WTC11 (cell line): ENCODE measurements around the gene CNTN5. TPM values are rescaled to one million over a fixed set of nuclear protein-coding genes. Genes with fewer than 3 reads are reported as not detected.

Experiments
- ATAC-seq: fragments of 200-7000 bp; cut with Tn5 transposase; 2 replicates; pipeline ENCODE4 v1.10.0; 2021; ENCODE audit warnings: mild to moderate bottlenecking, moderate library complexity
- CTCF ChIA-PET: fragments of 300-600 bp; sonication (Branson Sonifier 250); formaldehyde crosslinking; loops from one replicate; lab custom pipeline; 2021; ENCODE audit warnings: antibody characterized with exemption; lab: Charles Lee
- POLR2A ChIA-PET: fragments of 350-600 bp; sonication (Branson Sonifier 250); formaldehyde crosslinking; loops from one replicate; lab custom pipeline; 2021; ENCODE audit warnings: antibody characterized with exemption; lab: Charles Lee
- DNase-seq: peaks from one replicate; pipeline ENCODE4 v3.0.0; 2021; ENCODE audit warnings: low spot score
- H3K27ac Mint-ChIP-seq: 2 replicates; pipeline ENCODE4 v1.8.0; 2021; ENCODE audit warnings: mixed read lengths
- H3K27me3 Mint-ChIP-seq: 2 replicates; pipeline ENCODE4 v1.8.0; 2021; ENCODE audit warnings: low read depth, mild to moderate bottlenecking, moderate library complexity, mixed read lengths
- H3K36me3 Mint-ChIP-seq: 2 replicates; pipeline ENCODE4 v1.8.0; 2021; ENCODE audit warnings: mixed read lengths
- H3K4me1 Mint-ChIP-seq: 2 replicates; pipeline ENCODE4 v1.8.0; 2022; ENCODE audit warnings: mixed read lengths
- H3K4me3 Mint-ChIP-seq: 2 replicates; pipeline ENCODE4 v1.8.0; 2021; ENCODE audit warnings: mild to moderate bottlenecking, moderate library complexity, mixed read lengths
- H3K9me3 Mint-ChIP-seq: 2 replicates; pipeline ENCODE4 v1.8.0; 2021; ENCODE audit warnings: mixed read lengths
- AFF4 ChIP-seq: sonication (generic); formaldehyde crosslinking; IDR thresholded peaks from 2 replicates; pipeline ENCODE4 v1.8.1; 2023; ENCODE audit warnings: mild to moderate bottlenecking, missing genetic modification reagents, borderline replicate concordance
- AR ChIP-seq: fragments of 250-450 bp; sonication (Bioruptor Pico); IDR thresholded peaks from 2 replicates; pipeline ENCODE4 v1.9.0; 2021; ENCODE audit warnings: mild to moderate bottlenecking
- ATF1 ChIP-seq: sonication (generic); formaldehyde crosslinking; IDR thresholded peaks from 2 replicates; pipeline ENCODE4 v1.8.1; 2023; ENCODE audit warnings: mild to moderate bottlenecking, moderate library complexity, missing genetic modification reagents
- ATF6 ChIP-seq: sonication (generic); formaldehyde crosslinking; IDR thresholded peaks from 2 replicates; pipeline ENCODE4 v1.8.1; 2023; ENCODE audit warnings: mild to moderate bottlenecking, missing genetic modification reagents
- CBFB ChIP-seq: sonication (generic); formaldehyde crosslinking; IDR thresholded peaks from 2 replicates; pipeline ENCODE4 v1.8.1; 2022; ENCODE audit warnings: mild to moderate bottlenecking, low read depth, missing genetic modification reagents
- E2F4 ChIP-seq: sonication (generic); formaldehyde crosslinking; IDR thresholded peaks from 2 replicates; pipeline ENCODE4 v1.8.1; 2022; ENCODE audit warnings: low read depth, mild to moderate bottlenecking, moderate library complexity, missing genetic modification reagents, borderline replicate concordance
- FOXP1 ChIP-seq: sonication (generic); formaldehyde crosslinking; IDR thresholded peaks from 2 replicates; pipeline ENCODE4 v1.8.0; 2022; ENCODE audit warnings: missing genetic modification reagents, mild to moderate bottlenecking, moderate library complexity, borderline replicate concordance
- HMGA2 ChIP-seq: fragments of 250-450 bp; sonication (Bioruptor Pico); IDR thresholded peaks from 2 replicates; pipeline ENCODE4 v1.4.0; 2021; ENCODE audit warnings: mild to moderate bottlenecking, moderate library complexity
- IRF2 ChIP-seq: sonication (generic); formaldehyde crosslinking; IDR thresholded peaks from 2 replicates; pipeline ENCODE4 v1.8.0; 2022; ENCODE audit warnings: low read depth, missing genetic modification reagents, borderline replicate concordance
- NFYB ChIP-seq: sonication (generic); formaldehyde crosslinking; conservative IDR thresholded peaks from 2 replicates; pipeline ENCODE4 v1.8.0; 2022; ENCODE audit warnings: low read depth, missing genetic modification reagents
- OVOL2 ChIP-seq: fragments of 250-450 bp; sonication (Bioruptor Pico); IDR thresholded peaks from 2 replicates; pipeline ENCODE4 v1.9.0; 2021; ENCODE audit warnings: mild to moderate bottlenecking, borderline replicate concordance
- RORB ChIP-seq: fragments of 250-450 bp; sonication (Bioruptor Pico); IDR thresholded peaks from 2 replicates; pipeline ENCODE4 v1.9.0; 2021; ENCODE audit warnings: mild to moderate bottlenecking
- SMAD4 ChIP-seq: sonication (generic); formaldehyde crosslinking; IDR thresholded peaks from 2 replicates; pipeline ENCODE4 v1.8.0; 2022; ENCODE audit warnings: mild to moderate bottlenecking, missing genetic modification reagents
- SOX15 ChIP-seq: fragments of 250-450 bp; sonication (Bioruptor Pico); IDR thresholded peaks from 2 replicates; pipeline ENCODE4 v1.9.0; 2021; ENCODE audit warnings: mild to moderate bottlenecking
- TEAD1 ChIP-seq: sonication (generic); formaldehyde crosslinking; IDR thresholded peaks from 2 replicates; pipeline ENCODE4 v1.8.0; 2022; ENCODE audit warnings: mild to moderate bottlenecking, missing genetic modification reagents
- TEAD4 ChIP-seq: sonication (generic); formaldehyde crosslinking; IDR thresholded peaks from 2 replicates; pipeline ENCODE4 v1.8.0; 2022; ENCODE audit warnings: mild to moderate bottlenecking, missing genetic modification reagents
- ZNF232 ChIP-seq: sonication (generic); formaldehyde crosslinking; IDR thresholded peaks from 2 replicates; pipeline ENCODE4 v1.8.0; 2022; ENCODE audit warnings: mild to moderate bottlenecking, missing genetic modification reagents
- ZNF416 ChIP-seq: fragments of 250-450 bp; sonication (Bioruptor Pico); IDR thresholded peaks from 2 replicates; pipeline ENCODE4 v1.9.0; 2021; ENCODE audit warnings: mild to moderate bottlenecking, inconsistent platforms
- ZNF532 ChIP-seq: fragments of 250-450 bp; sonication (Bioruptor Pico); IDR thresholded peaks from 2 replicates; pipeline ENCODE4 v1.9.0; 2021; ENCODE audit warnings: mild to moderate bottlenecking, borderline replicate concordance
- ZNF671 ChIP-seq: fragments of 250-450 bp; sonication (Bioruptor Pico); IDR thresholded peaks from 2 replicates; pipeline ENCODE4 v1.8.0; 2021; ENCODE audit warnings: mild to moderate bottlenecking
- total RNA-seq: library from RNA; stranded (reverse); gene quantifications from 3 replicates; pipeline ENCODE4 v1.2.3, GENCODE V29; 2021

Gene CNTN5
- total RNA-seq, 1 experiment from 2014 or later, result 0.07 TPM

- Mint-ChIP-seq H3K27ac (no peak overlapping the region), H3K9me3 (no peaks in the 10 kb centered on the region), H3K4me3 (no peak overlapping the region), H3K27me3 (no peaks in the 10 kb centered on the region), H3K36me3 (no peaks in the 10 kb centered on the region), H3K4me1 (peaks cover 18% of the 10 kb centered on the region)
- CTCF ChIA-PET, result no interaction called here
- ATAC-seq (peak; percentile 89), DNase-seq (no peak)
- TF ChIP-seq ATF1 (CRISPR knock-in tag), result no peak
- no peak for TF ChIP-seq ZNF532 (CRISPR knock-in tag)
- TF ChIP-seq FOXP1, result no peak
- no peak for TF ChIP-seq SMAD4 (CRISPR knock-in tag)
- TF ChIP-seq RORB (CRISPR knock-in tag), result no peak
- POLR2A ChIA-PET, result no interaction called here
These were observed 1051.4 kb downstream of the CNTN5 start for GRCh38 chr11:100072131-100072530.

- Mint-ChIP-seq H3K27me3 (no peaks in the 10 kb centered on the region; the same call in 1 of the 2 replicates), H3K36me3 (no peaks in the 10 kb centered on the region), H3K4me1 (0 out of 2 replicates have a peak, but pooled peaks cover 6% of the 10 kb centered on the region), H3K9me3 (no peaks in the 10 kb centered on the region), H3K4me3 (no peak overlapping the region), H3K27ac (no peak overlapping the region)
- ChIA-PET CTCF (interaction anchor here (1.2 kb wide), 1 partner anchor 445 kb away, joined by 3 read pairs; no protein-coding TSS in a partner anchor), POLR2A (no interaction called here)
- DNase-seq (no peak), ATAC-seq (no peak)
- TF ChIP-seq ZNF416 (CRISPR knock-in tag) (no peak), ZNF232 (CRISPR knock-in tag) (no peak), E2F4 (CRISPR knock-in tag) (no peak), FOXP1 (no peak), ZNF671 (no peak), IRF2 (CRISPR knock-in tag) (no peak), TEAD4 (no peak), TEAD1 (CRISPR knock-in tag) (no peak), SOX15 (CRISPR knock-in tag) (no peak), AFF4 (CRISPR knock-in tag) (no peak), NFYB (CRISPR knock-in tag) (no peak), ATF6 (CRISPR knock-in tag) (no peak), CBFB (no peak), OVOL2 (CRISPR knock-in tag) (no peak), AR (no peak), SMAD4 (CRISPR knock-in tag) (no peak), HMGA2 (CRISPR knock-in tag) (no peak)
These were observed 1059.6 kb downstream of the CNTN5 start for GRCh38 chr11:100080381-100080780.
